OCI-LY7 (cell line): ENCODE data around the gene ECE1. TPM values are rescaled to one million over a fixed set of nuclear protein-coding genes. Genes with fewer than 3 reads are reported as not detected.

Experiments used
- BruUV-seq: library from RNA; stranded (reverse); fragments of 400-500 nt; replicated peaks from 2 replicates; lab custom pipeline; 2021; lab: Mats Ljungman, UMichigan
- CTCF ChIA-PET: fragments of 300-600 bp; sonication (Branson Sonifier 250); formaldehyde crosslinking; loops from one replicate; lab custom pipeline; 2022; ENCODE audit warnings: antibody characterized with exemption; ENCODE audit not compliant: unreplicated experiment; lab: Charles Lee
- POLR2A ChIA-PET: fragments of 300-600 bp; sonication (Branson Sonifier 250); formaldehyde crosslinking; loops from one replicate; lab custom pipeline; 2022; ENCODE audit warnings: antibody characterized with exemption; lab: Charles Lee
- DNase-seq: peaks from one replicate; pipeline ENCODE4 v3.0.0-alpha.2; 2015; ENCODE audit warnings: low spot score
- H2AFZ ChIP-seq: fragments of 200-600 bp; sonication (generic), shearing (Covaris generic); 2 replicates; pipeline ENCODE4 v1.6.1; 2014; ENCODE audit warnings: mild to moderate bottlenecking, antibody characterized with exemption, low read length, moderate library complexity
- H3K27ac ChIP-seq: fragments of 200-600 bp; sonication (generic); 2 replicates; pipeline ENCODE4 v1.5.1; 2014; ENCODE audit warnings: mixed run types, low read depth, mild to moderate bottlenecking, moderate library complexity, low read length, inconsistent platforms; ENCODE audit not compliant: poor library complexity, severe bottlenecking
- H3K36me3 ChIP-seq: fragments of 200-600 bp; sonication (generic); 2 replicates; pipeline ENCODE4 v1.6.1; 2014; ENCODE audit warnings: mild to moderate bottlenecking, antibody characterized with exemption, low read length, moderate library complexity, mixed read lengths; ENCODE audit not compliant: insufficient read depth
- H3K4me1 ChIP-seq: fragments of 200-600 bp; sonication (generic); 2 replicates; pipeline ENCODE4 v1.5.1; 2014; ENCODE audit warnings: mild to moderate bottlenecking, low read length; ENCODE audit not compliant: insufficient read depth, poor library complexity, severe bottlenecking
- H3K4me2 ChIP-seq: fragments of 200-600 bp; sonication (generic); 2 replicates; pipeline ENCODE4 v1.6.1; 2014; ENCODE audit warnings: mild to moderate bottlenecking, low read length
- H3K4me3 ChIP-seq: fragments of 200-600 bp; sonication (generic); 2 replicates; pipeline ENCODE4 v1.5.1; 2014; ENCODE audit warnings: mild to moderate bottlenecking, low read depth, low read length; ENCODE audit not compliant: poor library complexity, severe bottlenecking
- H3K79me2 ChIP-seq: fragments of 200-600 bp; sonication (generic); 2 replicates; pipeline ENCODE4 v1.6.1; 2016; ENCODE audit warnings: low read depth, mild to moderate bottlenecking, low read length, moderate library complexity, mixed read lengths; ENCODE audit not compliant: insufficient read depth
- H3K9me2 ChIP-seq: fragments of 200-600 bp; sonication (generic); 2 replicates; pipeline ENCODE4 v1.6.1; 2016; ENCODE audit warnings: mild to moderate bottlenecking, low read length, mixed read lengths; ENCODE audit not compliant: insufficient read depth
- H3K9me3 ChIP-seq: fragments of 200-600 bp; sonication (generic); 2 replicates; pipeline ENCODE4 v1.6.1; 2014; ENCODE audit warnings: mild to moderate bottlenecking, mixed run types, low read length, mixed read lengths
- H4K20me1 ChIP-seq: fragments of 200-600 bp; sonication (generic); 2 replicates; pipeline ENCODE4 v1.6.1; 2014; ENCODE audit warnings: mild to moderate bottlenecking, antibody characterized with exemption, low read length, moderate library complexity, mixed read lengths; ENCODE audit not compliant: insufficient read depth
- EZH2phosphoT487 ChIP-seq: fragments of 200-600 bp; sonication (generic); IDR thresholded peaks from 2 replicates; pipeline ENCODE4 v1.6.1; 2018; ENCODE audit warnings: low read depth, borderline replicate concordance, mild to moderate bottlenecking, mixed run types, antibody characterized with exemption, low read length, moderate library complexity, mixed read lengths
- intact Hi-C: fragments of 100-400 bp; cut with micrococcal nuclease; formaldehyde crosslinking; loops from one replicate; pipeline ENCODE4 v1.10.0; 2022; ENCODE audit not compliant: unreplicated experiment
- total RNA-seq, 2 experiments: library from RNA; depleted of rRNA in 1 of 2; stranded (reverse); fragments of >200 nt in 1 of 2; shearing (Covaris generic) in 1 of 2; gene quantifications; 2 replicates each; pipeline ENCODE4 v1.2.3, GENCODE V29; 2014 to 2022
- TF ChIP-seq, protein P1 (sequence below): fragments of 200-600 bp; sonication (generic); conservative IDR thresholded peaks from 2 replicates; pipeline ENCODE4 v1.5.1; 2014; ENCODE audit warnings: mild to moderate bottlenecking, antibody characterized with exemption, low read length, moderate library complexity, mixed read lengths

Gene ECE1
- total RNA-seq, 2 experiments from 2014 or later: 20.0 to 32.8 TPM

GRCh38 chr1:21327566-21328323 is 37.5 kb upstream of the ECE1 start:
- TF ChIP-seq EZH2phosphoT487: no peak
- TF ChIP-seq, protein P1, sequence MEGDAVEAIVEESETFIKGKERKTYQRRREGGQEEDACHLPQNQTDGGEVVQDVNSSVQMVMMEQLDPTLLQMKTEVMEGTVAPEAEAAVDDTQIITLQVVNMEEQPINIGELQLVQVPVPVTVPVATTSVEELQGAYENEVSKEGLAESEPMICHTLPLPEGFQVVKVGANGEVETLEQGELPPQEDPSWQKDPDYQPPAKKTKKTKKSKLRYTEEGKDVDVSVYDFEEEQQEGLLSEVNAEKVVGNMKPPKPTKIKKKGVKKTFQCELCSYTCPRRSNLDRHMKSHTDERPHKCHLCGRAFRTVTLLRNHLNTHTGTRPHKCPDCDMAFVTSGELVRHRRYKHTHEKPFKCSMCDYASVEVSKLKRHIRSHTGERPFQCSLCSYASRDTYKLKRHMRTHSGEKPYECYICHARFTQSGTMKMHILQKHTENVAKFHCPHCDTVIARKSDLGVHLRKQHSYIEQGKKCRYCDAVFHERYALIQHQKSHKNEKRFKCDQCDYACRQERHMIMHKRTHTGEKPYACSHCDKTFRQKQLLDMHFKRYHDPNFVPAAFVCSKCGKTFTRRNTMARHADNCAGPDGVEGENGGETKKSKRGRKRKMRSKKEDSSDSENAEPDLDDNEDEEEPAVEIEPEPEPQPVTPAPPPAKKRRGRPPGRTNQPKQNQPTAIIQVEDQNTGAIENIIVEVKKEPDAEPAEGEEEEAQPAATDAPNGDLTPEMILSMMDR: no peak
- no peaks in the 10 kb centered on the region for H3K9me2 ChIP-seq
- H3K79me2 ChIP-seq: no peaks in the 10 kb centered on the region
- no peaks in the 10 kb centered on the region for H3K36me3 ChIP-seq
- POLR2A ChIA-PET: no interaction called here
- CTCF ChIA-PET: no interaction called here
- no peak for DNase-seq
- H3K27ac ChIP-seq: no peak overlapping the region
- intact Hi-C loops: no loop called here
- H4K20me1 ChIP-seq: no peaks in the 10 kb centered on the region
- no peak overlapping the region for H3K4me2 ChIP-seq
- no peaks in the 10 kb centered on the region for H3K9me3 ChIP-seq
- peaks cover 44% of the 10 kb centered on the region for H3K4me1 ChIP-seq
- H2AFZ ChIP-seq: no peak overlapping the region
- no peak overlapping the region for H3K4me3 ChIP-seq
- no TSS peak for BruUV-seq

- H3K9me3 ChIP-seq: no peaks in the 10 kb centered on the region
- H3K36me3 ChIP-seq: no peaks in the 10 kb centered on the region
- no peak overlapping the region for H3K4me2 ChIP-seq
- POLR2A ChIA-PET: interaction anchor here (3.5 kb wide), 1 partner anchor 33 kb away, joined by 26 read pairs; no protein-coding TSS in a partner anchor
- no peak overlapping the region for H3K4me3 ChIP-seq
- H4K20me1 ChIP-seq: no peaks in the 10 kb centered on the region
- CTCF ChIA-PET: no interaction called here
- H3K79me2 ChIP-seq: no peaks in the 10 kb centered on the region
- H3K9me2 ChIP-seq: no peaks in the 10 kb centered on the region
- peaks cover 43% of the 10 kb centered on the region for H3K4me1 ChIP-seq
- BruUV-seq: no TSS peak
- H3K27ac ChIP-seq: no peak overlapping the region
- H2AFZ ChIP-seq: no peak overlapping the region
- DNase-seq: no peak
- intact Hi-C loops: no loop called here
- TF ChIP-seq, protein P1: no peak
- no peak for TF ChIP-seq EZH2phosphoT487
Measured at GRCh38 chr1:21326861-21327344, 36.6 kb upstream of the ECE1 start.
